GM18511 (cell line): ENCODE results near the gene OR6A2.
"Not testable (repeated sequence)": the region's sequence is repeated elsewhere in the genome, so short reads cannot be mapped to it uniquely, and the experiment has no call there.

Experiments used
- ATAC-seq: cut with Tn5 transposase; IDR thresholded peaks from one replicate; pipeline ENCODE4 v1.9.1; 2021; ENCODE audit warnings: mild to moderate bottlenecking, moderate library complexity; ENCODE audit not compliant: unreplicated experiment

The OR6A2 gene

DNA sequence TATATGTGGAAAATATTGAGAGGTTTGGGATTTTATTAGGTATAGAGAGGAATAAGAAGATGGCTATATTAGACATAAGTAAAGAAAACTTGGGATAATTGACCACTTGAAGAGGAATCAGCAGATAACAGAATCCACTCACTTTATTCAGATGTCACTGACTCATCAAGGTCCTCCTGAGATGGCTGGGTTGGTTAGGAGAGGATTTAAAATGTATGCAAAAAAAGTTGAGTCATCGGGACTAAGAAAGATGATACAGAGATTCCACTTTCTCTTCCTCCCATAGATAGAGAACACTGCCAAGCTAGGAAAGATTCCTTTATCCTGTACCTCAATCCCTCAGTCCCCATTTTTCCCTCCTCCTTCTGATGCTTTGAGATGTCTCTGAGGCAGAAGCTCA lies at the start of gene OR6A2:
TSS of gene OR6A2 (minus strand) at position 288 of the 400 bp plus-strand sequence. CDS start 3,981 bp downstream, outside the sequence.
- no peak for ATAC-seq

GRCh38 chr11:6845383-6845782 lies 45.9 kb upstream of the OR6A2 start, which contains the start of gene OR10A5:
Gene OR10A5, plus strand, starts transcription at chr11:6845683. Its CDS starts 0 bp downstream, at chr11:6845683.
- no peak for ATAC-seq

DNA sequence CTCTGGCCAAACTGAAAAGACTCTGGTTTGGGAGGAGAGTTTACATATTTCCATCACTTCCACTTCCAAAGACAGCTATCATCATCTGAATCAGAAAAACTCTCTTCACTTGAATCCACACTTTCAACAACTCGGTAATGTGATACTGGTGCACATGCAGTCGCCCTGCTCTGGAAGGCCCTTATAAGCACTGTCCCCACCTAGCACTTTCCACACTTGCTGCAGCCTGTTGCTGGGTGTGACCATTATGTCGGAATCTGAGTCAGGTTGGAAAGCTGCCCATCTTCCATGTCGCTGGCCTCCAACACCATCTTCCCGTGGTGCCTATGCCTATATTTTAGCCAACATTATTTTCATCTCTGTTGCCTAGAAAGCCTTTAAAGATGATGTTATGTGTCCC lies 44.9 kb upstream of the OR6A2 start:
- ATAC-seq = no peak

DNA sequence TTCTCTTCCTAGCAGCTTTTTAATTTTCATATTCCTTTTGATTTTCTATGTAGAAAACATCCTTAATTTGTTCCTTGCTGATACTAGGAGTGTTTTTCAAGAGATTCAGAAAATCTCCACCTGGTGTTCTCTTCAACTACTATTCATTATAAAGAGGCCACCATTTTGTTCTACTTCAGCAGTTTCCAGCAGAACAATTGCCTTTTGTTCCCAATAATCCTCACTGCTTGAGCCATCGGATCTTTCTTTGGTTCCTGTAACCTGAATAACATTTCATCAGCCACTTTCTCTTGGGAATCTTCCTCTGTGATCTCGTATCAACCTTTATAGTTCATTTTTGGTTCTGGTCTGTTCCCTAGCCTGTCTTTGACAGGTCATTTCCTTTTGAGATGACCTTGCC lies 44.2 kb upstream of the OR6A2 start:
- ATAC-seq = no peak

DNA sequence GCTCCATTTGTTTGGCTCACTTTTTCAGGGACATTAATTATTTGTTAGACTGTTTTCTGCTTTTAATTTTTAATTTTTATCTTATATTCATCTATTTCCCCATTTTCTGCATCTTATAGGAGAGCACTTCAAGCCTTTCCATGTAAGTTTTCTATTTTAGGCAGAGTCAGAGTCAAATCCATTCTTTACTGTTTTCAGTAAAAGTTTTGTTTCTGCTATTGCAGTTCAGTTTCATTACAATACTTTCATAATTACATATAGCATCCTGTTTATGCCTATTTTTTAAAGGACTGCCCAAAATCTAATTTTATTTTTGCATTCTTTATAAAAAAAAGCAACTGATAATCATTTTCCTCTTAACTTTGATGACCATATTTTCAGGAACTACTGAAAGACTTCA lies 42.2 kb upstream of the OR6A2 start:
- ATAC-seq = no peak

DNA sequence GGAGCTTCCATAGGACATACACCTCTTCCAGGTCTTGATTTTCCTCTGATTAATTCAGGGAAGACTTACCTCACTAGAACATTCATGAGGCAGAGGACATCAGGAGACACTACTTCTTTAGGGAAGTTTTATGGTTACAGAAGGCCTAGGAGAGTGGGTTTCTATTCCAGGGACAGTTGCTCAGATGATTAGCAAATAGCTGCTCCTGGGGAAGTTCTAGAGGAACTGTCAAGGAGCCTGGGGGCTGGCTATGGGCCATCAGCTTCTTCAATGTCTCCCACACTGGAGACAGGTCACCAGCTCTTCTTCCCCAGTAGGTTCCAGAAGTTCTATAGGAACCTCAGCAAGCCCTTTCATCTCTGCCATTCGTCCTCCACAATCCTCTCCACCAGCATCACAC lies 34.5 kb upstream of the OR6A2 start:
- ATAC-seq = no peak

- no peak for ATAC-seq
These were observed 33.9 kb upstream of the OR6A2 start for GRCh38 chr11:6833356-6833755.

DNA sequence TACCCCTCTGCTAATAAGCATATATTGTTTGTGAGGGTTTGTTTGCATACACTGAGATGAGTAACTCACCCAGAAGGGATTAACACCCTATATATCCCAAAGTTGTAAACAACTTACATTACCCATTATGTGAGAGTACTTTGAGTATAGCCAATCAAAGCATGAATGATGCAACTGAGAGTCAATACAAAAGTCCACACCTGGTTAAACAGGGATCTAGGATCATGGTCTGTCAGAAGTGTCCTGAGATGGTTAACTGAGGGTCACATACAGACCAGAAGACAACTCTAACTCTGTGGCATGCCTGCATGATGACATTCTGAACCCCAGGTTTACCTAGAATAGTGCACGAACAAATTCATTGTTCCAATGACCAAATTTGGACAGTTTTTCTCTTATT lies 28.6 kb upstream of the OR6A2 start:
- ATAC-seq = no peak

GRCh38 chr11:6825231-6825744 lies 25.8 kb upstream of the OR6A2 start:
- ATAC-seq = no peak

DNA sequence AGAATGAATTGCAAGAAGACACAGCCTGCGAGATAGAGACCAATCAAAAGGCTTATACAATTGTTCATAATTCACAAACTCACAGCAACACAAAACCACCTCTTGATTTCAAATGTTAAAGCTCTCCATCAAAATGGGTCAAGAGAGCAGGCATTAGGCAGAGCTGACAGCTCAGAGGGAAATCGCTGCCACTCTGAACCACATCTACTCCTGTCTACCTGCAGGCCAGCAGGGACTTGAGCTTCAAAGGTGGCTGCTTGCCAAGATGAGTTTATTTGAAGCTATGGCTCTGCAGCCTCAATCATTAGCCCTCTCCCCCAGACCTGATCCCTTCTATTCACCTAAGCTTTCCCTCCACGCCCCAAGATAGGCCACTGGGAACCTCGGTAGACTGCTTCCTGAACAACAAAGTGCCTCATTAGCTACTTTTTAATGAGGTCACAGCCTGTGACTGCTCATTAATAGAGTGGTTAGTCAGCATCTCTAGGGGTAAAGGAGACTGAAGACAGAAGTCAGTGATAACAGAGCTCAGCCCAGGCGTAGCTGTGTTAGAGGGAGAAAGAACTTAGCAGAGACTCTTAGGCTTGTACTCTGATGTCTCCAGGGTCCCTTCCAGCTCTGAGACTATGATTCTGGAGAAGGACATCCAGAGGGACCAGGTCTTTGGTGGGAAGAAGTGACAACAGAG lies 24.8 kb upstream of the OR6A2 start:
- no peak for ATAC-seq

DNA sequence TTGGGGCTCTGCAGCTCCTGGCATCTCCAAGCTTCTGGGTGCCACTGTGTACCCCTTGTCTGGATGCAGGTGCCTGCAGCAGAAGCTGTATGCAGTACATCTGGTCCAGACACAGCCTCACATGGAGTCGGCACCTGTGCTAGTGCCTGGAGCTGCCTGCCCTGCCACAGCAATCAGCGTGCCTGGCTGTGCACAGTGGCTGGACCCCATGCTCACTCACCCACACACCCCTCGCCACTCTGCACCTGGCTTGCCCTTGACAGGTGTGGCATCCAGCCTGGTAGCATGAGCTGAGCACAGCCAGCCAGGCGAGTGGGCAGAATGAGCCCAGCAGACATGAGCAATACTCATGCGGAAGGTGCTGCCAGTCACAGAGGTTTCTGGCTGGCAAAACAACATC lies 19.5 kb upstream of the OR6A2 start:
- no peak for ATAC-seq

DNA sequence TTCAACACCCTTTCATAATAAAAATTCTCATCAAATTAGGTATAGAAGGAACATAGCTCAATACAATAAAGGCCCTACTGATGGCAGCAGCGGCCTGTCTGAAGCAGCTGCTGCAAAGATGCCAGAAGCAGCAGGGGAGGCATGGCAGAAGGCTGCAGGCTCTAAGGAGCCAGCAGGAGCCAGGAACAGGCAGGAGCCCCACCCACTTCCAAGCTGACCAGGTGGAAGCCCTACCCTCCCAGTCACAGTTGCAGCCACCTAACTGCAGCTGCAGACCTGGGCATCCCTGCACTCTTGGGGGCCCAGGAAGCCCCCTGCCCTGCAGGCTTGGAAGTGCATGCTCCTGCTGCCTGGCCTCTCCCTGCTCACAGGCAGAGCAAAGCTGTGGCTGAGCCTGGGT lies 18.2 kb upstream of the OR6A2 start:
- ATAC-seq = no peak

DNA sequence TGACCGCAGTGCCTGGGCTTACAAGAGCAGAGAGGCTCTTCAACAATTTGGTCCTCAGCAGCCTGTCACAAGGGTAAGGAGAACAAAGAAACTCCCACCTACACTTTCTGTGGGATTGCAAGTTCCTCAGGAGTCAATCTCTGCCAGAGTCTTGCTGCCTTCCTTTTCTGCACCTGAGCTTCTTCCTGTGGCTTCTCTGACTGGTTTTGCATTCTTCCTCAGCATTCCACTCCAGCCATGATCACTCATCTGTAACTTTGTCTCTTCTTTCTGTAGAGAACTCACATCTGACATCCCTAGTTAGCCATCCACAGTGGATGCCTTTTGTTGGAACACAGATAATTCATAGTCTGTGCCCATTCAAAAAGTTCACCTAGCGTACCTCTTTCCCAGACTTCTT lies 14.2 kb upstream of the OR6A2 start:
- no peak for ATAC-seq

- ATAC-seq = peak; percentile 95
These were observed 13.0 kb upstream of the OR6A2 start for GRCh38 chr11:6812390-6813005.

GRCh38 chr11:6801075-6801474 lies 1.6 kb upstream of the OR6A2 start:
- not testable (repeated sequence) for ATAC-seq

DNA sequence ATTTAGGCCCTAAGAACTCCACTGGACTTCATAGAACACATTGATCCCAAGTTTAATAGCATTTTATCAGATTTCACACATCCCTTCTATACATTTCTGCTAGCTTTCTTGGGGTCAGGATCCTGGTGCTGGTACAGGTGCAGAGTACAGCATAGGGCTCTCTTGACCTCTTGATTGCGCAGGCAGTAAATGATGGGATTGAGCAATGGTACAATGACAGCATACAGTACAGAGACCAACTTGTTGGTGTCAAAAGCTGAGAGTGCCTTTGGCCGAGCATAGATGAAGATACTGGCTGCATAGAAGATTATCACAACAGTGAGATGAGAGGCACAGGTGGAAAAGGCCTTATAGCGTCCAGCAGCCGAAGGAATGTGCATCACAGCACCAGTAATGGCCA lies 4.8 kb downstream of the OR6A2 start:
- no peak for ATAC-seq

DNA sequence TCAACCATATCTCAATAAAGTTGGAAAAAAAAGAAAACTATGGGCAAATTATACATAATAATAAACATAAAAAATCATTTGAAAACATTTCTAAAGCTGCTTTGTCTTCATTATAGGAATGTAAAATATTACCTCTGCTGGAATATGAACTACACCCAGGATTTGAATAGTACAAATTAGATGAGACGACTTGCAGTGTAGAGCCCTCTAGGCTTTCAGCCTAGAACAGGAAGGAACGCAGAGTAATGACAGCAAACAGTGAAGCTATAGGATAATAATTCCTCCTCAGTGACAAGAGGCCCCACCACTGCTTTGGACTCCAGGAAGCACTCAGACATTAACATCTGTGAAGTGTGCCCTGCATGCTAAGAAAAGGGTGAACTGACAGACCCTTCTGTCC lies 8.9 kb downstream of the OR6A2 start:
- ATAC-seq = no peak

- ATAC-seq = no peak
These were observed 16.8 kb downstream of the OR6A2 start, which contains the start of gene OR2AG1 for GRCh38 chr11:6782720-6783119. Gene OR2AG1, plus strand, starts transcription at chr11:6783020. Its CDS starts 2,018 bp downstream, at chr11:6785038.

- no peak for ATAC-seq
These were observed 18.7 kb downstream of the OR6A2 start for GRCh38 chr11:6780829-6781228.

GRCh38 chr11:6778518-6778917 lies 21.0 kb downstream of the OR6A2 start:
- no peak for ATAC-seq

DNA sequence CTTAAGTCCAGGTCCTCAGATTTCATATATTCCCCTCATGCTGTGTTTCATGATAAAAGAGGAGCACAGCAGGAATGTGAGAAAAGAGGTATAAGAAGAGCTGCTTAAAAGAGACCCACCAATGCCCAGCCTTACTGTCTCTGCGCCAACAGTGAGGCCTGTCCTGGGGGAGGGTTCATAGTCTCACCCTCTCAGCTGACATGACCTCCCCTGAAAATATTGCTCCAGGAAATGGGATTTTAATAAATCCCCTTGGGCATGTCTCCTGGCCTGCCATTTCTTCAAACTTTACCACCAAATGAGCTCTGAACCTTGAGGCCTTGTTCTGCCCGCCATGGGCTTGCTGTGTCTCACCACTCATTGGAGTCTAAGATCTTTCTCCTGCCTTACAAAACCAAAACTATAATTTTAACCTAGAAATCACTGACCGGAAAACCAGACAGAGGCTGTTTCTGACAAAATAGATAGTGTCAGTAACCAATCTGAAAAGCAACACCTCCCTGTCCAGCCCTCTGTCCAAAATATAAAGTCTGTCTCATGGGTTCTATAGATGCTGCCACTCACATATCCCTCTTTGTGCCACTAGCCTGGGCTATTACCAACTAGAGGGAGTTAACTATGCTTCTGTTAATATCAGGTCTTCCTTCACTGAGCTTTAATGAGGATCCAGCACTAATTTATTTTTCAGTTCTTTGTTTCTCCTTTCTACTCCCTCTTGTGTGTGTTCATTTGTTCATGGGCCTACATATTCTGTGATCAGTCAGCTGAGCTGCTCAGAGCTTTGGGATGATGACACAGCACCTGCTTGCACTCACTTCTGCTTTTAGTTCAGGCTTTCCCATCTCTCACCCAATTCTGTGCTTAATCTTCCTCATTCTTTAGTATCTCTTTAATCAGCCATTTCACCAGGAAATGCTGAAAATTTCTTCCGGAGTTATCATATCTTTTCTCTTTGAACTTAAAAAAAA lies 27.3 kb downstream of the OR6A2 start, which contains the start of gene OR2AG2:
TSS of gene OR2AG2 (minus strand) at position 51 of the 968 bp plus-strand sequence. CDS start 3,019 bp downstream, outside the sequence.
- ATAC-seq = peak; percentile 93
